Hepatocyte (in vitro differentiated cells): ENCODE results near the gene HOXA5. TPM values are rescaled to one million over a fixed set of nuclear protein-coding genes. Genes with fewer than 3 reads are reported as not detected.

ENCODE experiments used
- DNase-seq: peaks from one replicate; pipeline ENCODE4 v3.0.0-alpha.2; 2016; ENCODE audit warnings: low spot score
- H2AFZ ChIP-seq: fragments of 200-600 bp; sonication (generic); 2 replicates; pipeline ENCODE4 v1.6.0; 2016; ENCODE audit warnings: antibody characterized with exemption, mild to moderate bottlenecking
- H3K27ac ChIP-seq: fragments of 200-600 bp; sonication (generic); 2 replicates; pipeline ENCODE4 v1.5.1; 2016; ENCODE audit warnings: mild to moderate bottlenecking
- H3K27me3 ChIP-seq: fragments of 200-600 bp; sonication (generic); 2 replicates; pipeline ENCODE4 v1.6.1; 2016
- H3K36me3 ChIP-seq: fragments of 200-600 bp; sonication (generic); replicated peaks from 2 replicates; pipeline ENCODE4 v1.5.1; 2016; ENCODE audit warnings: low read depth; ENCODE audit not compliant: insufficient read depth
- H3K4me1 ChIP-seq: fragments of 200-600 bp; sonication (generic); 2 replicates; pipeline ENCODE4 v1.5.1; 2016; ENCODE audit warnings: mild to moderate bottlenecking, moderate library complexity; ENCODE audit not compliant: insufficient read depth
- H3K4me2 ChIP-seq: fragments of 200-600 bp; sonication (generic); 2 replicates; pipeline ENCODE4 v1.6.0; 2016
- H3K4me3 ChIP-seq: fragments of 200-600 bp; sonication (generic); 2 replicates; pipeline ENCODE4 v1.5.1; 2016; ENCODE audit warnings: mild to moderate bottlenecking
- H3K79me2 ChIP-seq: fragments of 200-600 bp; sonication (generic); 2 replicates; pipeline ENCODE4 v1.6.0; 2017; ENCODE audit warnings: mild to moderate bottlenecking
- H3K9me2 ChIP-seq: fragments of 200-600 bp; sonication (generic); replicated peaks from 2 replicates; pipeline ENCODE4 v1.6.0; 2017; ENCODE audit warnings: mild to moderate bottlenecking; ENCODE audit not compliant: insufficient read depth
- H3K9me3 ChIP-seq: fragments of 200-600 bp; sonication (generic); 2 replicates; pipeline ENCODE4 v1.5.1; 2016; ENCODE audit warnings: low read depth, mild to moderate bottlenecking
- H4K20me1 ChIP-seq: fragments of 200-600 bp; sonication (generic); 2 replicates; pipeline ENCODE4 v1.6.0; 2016; ENCODE audit warnings: mild to moderate bottlenecking; ENCODE audit not compliant: insufficient read depth, poor library complexity, severe bottlenecking
- EZH2 ChIP-seq: fragments of 200-600 bp; sonication (generic); IDR thresholded peaks from 2 replicates; pipeline ENCODE4 v1.6.1; 2016; ENCODE audit warnings: antibody characterized with exemption, mild to moderate bottlenecking, borderline replicate concordance
- EZH2phosphoT487 ChIP-seq: fragments of 200-600 bp; sonication (generic); IDR thresholded peaks from one replicate; pipeline ENCODE4 v1.6.1; 2018; ENCODE audit warnings: antibody characterized with exemption, mild to moderate bottlenecking, low read depth, moderate library complexity; ENCODE audit not compliant: unreplicated experiment, severe bottlenecking
- WGBS: methylation state at CpG from one replicate; pipeline ENCODE4 v1.1.6; 2016; ENCODE audit warnings: low lambda C conversion rate; ENCODE audit errors: missing lambda C conversion rate; 5-methylcytosine and 5-hydroxymethylcytosine counted together
- polyA plus RNA-seq: library from polyadenylated mRNA; unstranded; fragments of >200 nt; fragmentation: Nextera tagmentation; extraction: Ambion mirVana; gene quantifications from 2 replicates; pipeline ENCODE4 v1.2.1, GENCODE V29; 2016
- total RNA-seq: library from RNA; depleted of rRNA; stranded (reverse); fragments of >200 nt; gene quantifications from 2 replicates; pipeline ENCODE4 v1.2.3, GENCODE V29; 2014
- TF ChIP-seq, protein P1 (sequence below): fragments of 200-600 bp; sonication (generic); IDR thresholded peaks from 2 replicates; pipeline ENCODE4 v1.5.1; 2016; ENCODE audit warnings: antibody characterized with exemption, mild to moderate bottlenecking; ENCODE audit not compliant: poor library complexity

The HOXA5 gene
- total and polyA plus RNA-seq, 2 experiments from 2014 or later, result 0.70 to 0.92 TPM

- no peak for DNase-seq
- H4K20me1 ChIP-seq, result peaks cover 4% of the 10 kb centered on the region
- peak overlapping the region; percentile 91 for H3K4me2 ChIP-seq
- H3K9me2 ChIP-seq, result no peaks in the 10 kb centered on the region
- WGBS, result 13% methylated on average over 38 of the region's 38 CpGs
- H3K79me2 ChIP-seq, result peaks cover 13% of the 10 kb centered on the region
- H3K27me3 ChIP-seq, result peaks cover 98% of the 10 kb centered on the region
- peaks cover 16% of the 10 kb centered on the region for H3K4me1 ChIP-seq
- no peak overlapping the region for H2AFZ ChIP-seq
- peak overlapping the region; percentile 14 for H3K4me3 ChIP-seq
- no peaks in the 10 kb centered on the region for H3K9me3 ChIP-seq
- peak overlapping the region; percentile 63 for H3K27ac ChIP-seq
- TF ChIP-seq EZH2 (peak; percentile 82), EZH2phosphoT487 (peak; percentile 70)
- TF ChIP-seq, protein P1, sequence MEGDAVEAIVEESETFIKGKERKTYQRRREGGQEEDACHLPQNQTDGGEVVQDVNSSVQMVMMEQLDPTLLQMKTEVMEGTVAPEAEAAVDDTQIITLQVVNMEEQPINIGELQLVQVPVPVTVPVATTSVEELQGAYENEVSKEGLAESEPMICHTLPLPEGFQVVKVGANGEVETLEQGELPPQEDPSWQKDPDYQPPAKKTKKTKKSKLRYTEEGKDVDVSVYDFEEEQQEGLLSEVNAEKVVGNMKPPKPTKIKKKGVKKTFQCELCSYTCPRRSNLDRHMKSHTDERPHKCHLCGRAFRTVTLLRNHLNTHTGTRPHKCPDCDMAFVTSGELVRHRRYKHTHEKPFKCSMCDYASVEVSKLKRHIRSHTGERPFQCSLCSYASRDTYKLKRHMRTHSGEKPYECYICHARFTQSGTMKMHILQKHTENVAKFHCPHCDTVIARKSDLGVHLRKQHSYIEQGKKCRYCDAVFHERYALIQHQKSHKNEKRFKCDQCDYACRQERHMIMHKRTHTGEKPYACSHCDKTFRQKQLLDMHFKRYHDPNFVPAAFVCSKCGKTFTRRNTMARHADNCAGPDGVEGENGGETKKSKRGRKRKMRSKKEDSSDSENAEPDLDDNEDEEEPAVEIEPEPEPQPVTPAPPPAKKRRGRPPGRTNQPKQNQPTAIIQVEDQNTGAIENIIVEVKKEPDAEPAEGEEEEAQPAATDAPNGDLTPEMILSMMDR, result no peak
- H3K36me3 ChIP-seq, result no peaks in the 10 kb centered on the region
Observed at GRCh38 chr7:27098578-27099451, 44.7 kb downstream of the HOXA5 start.

DNA sequence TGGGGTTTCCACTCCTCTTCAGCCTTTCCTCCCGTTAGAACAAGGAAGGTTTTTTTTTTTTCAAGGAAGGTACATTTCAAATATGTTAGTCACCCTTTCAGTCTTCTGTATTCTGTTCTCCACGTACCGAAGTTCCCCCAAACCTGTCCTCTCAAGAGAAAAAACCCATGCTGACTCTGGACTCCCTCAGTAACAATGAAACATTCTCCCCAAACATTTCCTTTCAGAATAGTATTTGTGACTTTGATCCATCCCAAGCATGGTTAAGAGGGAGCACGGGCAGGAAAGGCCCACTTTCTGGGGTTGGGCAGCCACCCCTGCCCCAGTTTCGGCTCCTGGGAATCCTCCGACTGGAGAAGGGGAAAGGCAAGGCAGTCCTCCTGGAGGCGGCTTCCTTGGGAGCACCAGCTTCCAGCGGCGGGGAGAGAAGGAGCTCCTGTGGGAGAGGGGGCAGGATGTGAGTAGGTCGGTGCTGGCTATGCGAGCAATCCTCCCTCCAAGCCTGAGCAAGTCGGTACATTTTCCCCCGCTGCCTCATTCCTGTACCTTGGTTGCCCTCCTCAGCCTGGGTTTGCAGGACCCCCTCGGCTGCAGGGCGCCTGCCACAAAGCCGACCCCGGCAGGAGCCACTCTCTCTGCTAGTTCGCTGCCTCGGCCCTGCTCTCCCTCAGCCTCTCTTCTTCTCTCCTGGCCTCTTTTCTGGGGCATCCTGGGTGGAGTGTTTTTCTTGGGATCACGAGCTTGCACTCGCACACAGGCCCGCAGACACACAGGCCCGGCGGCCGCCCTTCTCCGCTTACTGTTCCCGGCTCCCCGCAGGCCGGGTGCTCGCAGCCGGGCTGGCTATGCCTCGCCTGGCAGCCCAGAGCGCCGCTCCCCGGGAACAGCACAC lies 45.5 kb downstream of the HOXA5 start:
- H3K27me3 ChIP-seq, result peaks cover 98% of the 10 kb centered on the region
- no peaks in the 10 kb centered on the region for H4K20me1 ChIP-seq
- H3K4me2 ChIP-seq, result peak overlapping the region; percentile 91
- peak overlapping the region; percentile 14 for H3K4me3 ChIP-seq
- H3K4me1 ChIP-seq, result peaks cover 16% of the 10 kb centered on the region
- H3K9me2 ChIP-seq, result no peaks in the 10 kb centered on the region
- 11% methylated on average over 33 of the region's 35 CpGs for WGBS
- H3K27ac ChIP-seq, result peak overlapping the region; percentile 63
- peaks cover 13% of the 10 kb centered on the region for H3K79me2 ChIP-seq
- H3K9me3 ChIP-seq, result no peaks in the 10 kb centered on the region
- no peak for TF ChIP-seq EZH2phosphoT487
- TF ChIP-seq, protein P1, result peak; percentile 18
- no peak for DNase-seq
- no peaks in the 10 kb centered on the region for H3K36me3 ChIP-seq
- H2AFZ ChIP-seq, result no peak overlapping the region

GRCh38 chr7:27096768-27097514 lies 46.5 kb downstream of the HOXA5 start:
- Histone ChIP-seq H3K9me2 (no peaks in the 10 kb centered on the region), H3K27me3 (peaks cover 98% of the 10 kb centered on the region), H3K79me2 (peaks cover 13% of the 10 kb centered on the region), H2AFZ (peak overlapping the region; percentile 89), H3K4me2 (peak overlapping the region; percentile 91), H3K36me3 (no peaks in the 10 kb centered on the region), H3K4me1 (peaks cover 16% of the 10 kb centered on the region), H3K27ac (peak overlapping the region; percentile 72), H3K4me3 (peak overlapping the region; percentile 95), H4K20me1 (no peaks in the 10 kb centered on the region), H3K9me3 (no peaks in the 10 kb centered on the region)
- WGBS, result 4% methylated on average over 34 of the region's 41 CpGs
- DNase-seq, result no peak
- TF ChIP-seq, protein P1, result no peak
- TF ChIP-seq EZH2 (no peak), EZH2phosphoT487 (no peak)
